Esophagus muscularis mucosa (tissue), 4 donors: ENCODE measurements around the gene ALG14. TPM values are rescaled to one million over a fixed set of nuclear protein-coding genes. Genes with fewer than 3 reads are reported as not detected.

Experiments used
- DNase-seq: peaks from one replicate; pipeline ENCODE4 v3.0.0-alpha.2; 2017; ENCODE audit errors: extremely low spot score
- H3K27ac ChIP-seq, 4 donors: fragments of 200-600 bp; sonication (generic); replicated peaks in 1 of 4; 1 replicate in 3 of 4; 2 replicates in 1 of 4; pipeline ENCODE4 v1.5.1; 2016 to 2019; ENCODE audit warnings: mild to moderate bottlenecking in 1 of 4
- H3K27me3 ChIP-seq, 4 donors: fragments of 200-600 bp; sonication (generic); one replicate each; pipeline versions ENCODE4 v1.5.1 to v1.6.0; 2016 to 2019
- H3K36me3 ChIP-seq, 4 donors: fragments of 200-600 bp; sonication (generic); one replicate each; pipeline ENCODE4 v1.5.1; 2016 to 2019
- H3K4me1 ChIP-seq, 4 donors: fragments of 200-600 bp; sonication (generic); one replicate each; pipeline ENCODE4 v1.5.1; 2016 to 2019
- H3K4me3 ChIP-seq, 4 donors: fragments of 200-600 bp; sonication (generic); 1 replicate in 2 of 4; 2 replicates in 2 of 4; pipeline ENCODE4 v1.5.1; 2016 to 2019; ENCODE audit warnings: mild to moderate bottlenecking in 4 of 4, moderate library complexity in 1 of 4
- H3K9me3 ChIP-seq, 4 donors: fragments of 200-600 bp; sonication (generic); 1 replicate in 3 of 4; 2 replicates in 1 of 4; pipeline ENCODE4 v1.5.1; 2016 to 2019
- CTCF ChIP-seq, 3 experiments: fragments of 200-600 bp in 2 of 3; fragments of 450-650 bp in 1 of 3; sonication (generic) in 2 of 3; IDR thresholded peaks; one replicate each; pipeline ENCODE4 v1.5.1; 2017 to 2019; ENCODE audit warnings: antibody characterized with exemption in 3 of 3, mild to moderate bottlenecking in 2 of 3, moderate library complexity in 1 of 3
- EP300 ChIP-seq: sonication (generic); formaldehyde crosslinking; IDR thresholded peaks from one replicate; pipeline ENCODE4 v1.6.1; 2017; ENCODE audit warnings: antibody characterized with exemption
- POLR2A ChIP-seq: fragments of 450-650 bp; IDR thresholded peaks from one replicate; pipeline ENCODE4 v1.6.1; 2017; ENCODE audit warnings: antibody characterized with exemption, moderate library complexity, mild to moderate bottlenecking, low read depth
- POLR2AphosphoS5 ChIP-seq, 2 donors: sonication (generic); formaldehyde crosslinking; IDR thresholded peaks; one replicate each; pipeline ENCODE4 v1.6.1; 2017; ENCODE audit warnings: antibody characterized with exemption in 2 of 2
- WGBS: methylation state at CpG from one replicate; pipeline ENCODE4 v1.1.5; 2018; 5-methylcytosine and 5-hydroxymethylcytosine counted together
- intact Hi-C: fragments of 100-400 bp; cut with DNase I; formaldehyde crosslinking; loops from one replicate; pipeline ENCODE4 v1.15.1; 2023
- total RNA-seq, 4 donors: library from RNA; depleted of rRNA; stranded (reverse); fragments of >200 nt; gene quantifications; one replicate each; pipeline versions ENCODE4 v1.1.0 to v1.2.1, GENCODE V29; 2016

ALG14 gene
- total RNA-seq, 4 donors from 2014 or later: 0.52 to 0.83 (median 0.74) TPM

GRCh38 chr1:94940738-94941137, 132.0 kb downstream of the ALG14 start:
- DNase-seq: no peak

GRCh38 chr1:94937820-94938219, 134.9 kb downstream of the ALG14 start:
- Histone ChIP-seq H3K9me3 (no peaks in the 10 kb centered on the region), H3K4me1 (peaks cover 8 to 32% (median 29%) of the 10 kb centered on the region in 4 donors), H3K4me3 (no peak overlapping the region), H3K27ac (peak overlapping the region in 1 of 4 donors; percentile 12), H3K36me3 (peaks cover 0 to 14% (median 9%) of the 10 kb centered on the region in 4 donors), H3K27me3 (no peaks in the 10 kb centered on the region)
- no peak for DNase-seq
- intact Hi-C loops: no loop called here
- whole genome bisulfite sequencing: 49% methylated on average over 1 of the region's 1 CpG
- TF ChIP-seq CTCF (IDR thresholded peaks at IDR 0.05): no peak
- no peak for TF ChIP-seq EP300

More at GRCh38 chr1:94940738-94941137, 132.0 kb downstream of the ALG14 start:
- TF ChIP-seq POLR2AphosphoS5 (IDR thresholded peaks at IDR 0.05) (no peak), CTCF (IDR thresholded peaks at IDR 0.05) (no peak)
- Histone ChIP-seq H3K27ac (no peak overlapping the region), H3K36me3 (peaks cover 0 to 5% (median 0%) of the 10 kb centered on the region in 4 donors), H3K4me1 (peaks cover 8 to 32% (median 29%) of the 10 kb centered on the region in 4 donors), H3K9me3 (no peaks in the 10 kb centered on the region), H3K4me3 (no peak overlapping the region), H3K27me3 (no peaks in the 10 kb centered on the region)
- WGBS: 86% methylated on average over 3 of the region's 3 CpGs
- intact Hi-C loops: no loop called here

GRCh38 chr1:94936861-94937620, 135.7 kb downstream of the ALG14 start:
- intact Hi-C loops: no loop called here
- Histone ChIP-seq H3K4me1 (peaks cover 8 to 32% (median 29%) of the 10 kb centered on the region in 4 donors), H3K4me3 (no peak overlapping the region), H3K27me3 (no peaks in the 10 kb centered on the region), H3K27ac (peak overlapping the region; percentile 17 to 61 (median 44)), H3K9me3 (no peaks in the 10 kb centered on the region), H3K36me3 (peaks cover 0 to 22% (median 14%) of the 10 kb centered on the region in 4 donors)
- TF ChIP-seq EP300 (no peak), CTCF (IDR thresholded peaks at IDR 0.05) (no peak), POLR2AphosphoS5 (IDR thresholded peaks at IDR 0.05) (no peak), POLR2A (no peak)
- 54% methylated on average over 5 of the region's 5 CpGs for WGBS
- no peak for DNase-seq

GRCh38 chr1:94935476-94935875, 137.3 kb downstream of the ALG14 start:
- WGBS: 89% methylated on average over 1 of the region's 1 CpG
- no peak overlapping the region for H3K4me3 ChIP-seq
- TF ChIP-seq POLR2AphosphoS5 (IDR thresholded peaks at IDR 0.05) (no peak), EP300 (no peak), POLR2A (no peak), CTCF (IDR thresholded peaks at IDR 0.05) (no peak)
- H3K36me3 ChIP-seq: peaks cover 0 to 18% (median 16%) of the 10 kb centered on the region in 4 donors
- H3K4me1 ChIP-seq: peaks cover 8 to 36% (median 33%) of the 10 kb centered on the region in 4 donors
- H3K27me3 ChIP-seq: no peaks in the 10 kb centered on the region
- H3K27ac ChIP-seq: peak overlapping the region; percentile 38 to 61 (median 50)
- intact Hi-C loops: no loop called here
- no peaks in the 10 kb centered on the region for H3K9me3 ChIP-seq
- DNase-seq: no peak
